ENCODE data around the gene MAFG.
A peak's percentile ranks its signal among the peaks of the same experiment; 100 is the strongest.

MAFG gene

GRCh38 chr17:81889602-81890001, 37.9 kb downstream of the MAFG start:
- DNase-seq, result no peak

GRCh38 chr17:81888988-81889595, 38.4 kb downstream of the MAFG start:
- DNase-seq, result no peak

GRCh38 chr17:81888105-81888987, 39.2 kb downstream of the MAFG start:
- no peak for DNase-seq

- DNase-seq, result no peak
Observed at GRCh38 chr17:81885869-81886548, 41.5 kb downstream of the MAFG start.

GRCh38 chr17:81885454-81885853, 42.1 kb downstream of the MAFG start:
- DNase-seq, result no peak

- no peak for DNase-seq
Observed at GRCh38 chr17:81884968-81885367, 42.6 kb downstream of the MAFG start.

- DNase-seq, result no peak
Observed at GRCh38 chr17:81884520-81884919, 43.0 kb downstream of the MAFG start.

- DNase-seq, result no peak
Observed at GRCh38 chr17:81879121-81879520, 48.4 kb downstream of the MAFG start.

GRCh38 chr17:81878294-81878693, 49.2 kb downstream of the MAFG start:
- DNase-seq, result no peak

- no peak for DNase-seq
Observed at GRCh38 chr17:81877569-81877968, 50.0 kb downstream of the MAFG start.

GRCh38 chr17:81871387-81872230, 55.9 kb downstream of the MAFG start:
- peak; percentile 82 for DNase-seq

GRCh38 chr17:81870981-81871386, 56.6 kb downstream of the MAFG start, which contains the start of gene ARHGDIA:
TSS of gene ARHGDIA (minus strand) at chr17:81871337. CDS start at chr17:81869930, 1,407 bp downstream.
- DNase-seq, result no peak

- DNase-seq, result no peak
Observed at GRCh38 chr17:81870131-81870980, 57.2 kb downstream of the MAFG start.

- DNase-seq, result no peak
Observed at GRCh38 chr17:81869221-81870130, 58.1 kb downstream of the MAFG start.

GRCh38 chr17:81868674-81869220, 58.8 kb downstream of the MAFG start:
- DNase-seq, result no peak
